GM06990 (cell line): ENCODE results near the gene CEP112.

ENCODE experiments used
- DNase-seq: peaks from one replicate; pipeline ENCODE4 v3.0.0-alpha.2; 2011; ENCODE audit not compliant: insufficient read length; ENCODE audit errors: extremely low read depth
- H3K27me3 ChIP-seq: replicated peaks from 2 replicates; pipeline ENCODE4 v1.6.0; 2011; ENCODE audit warnings: low read length; ENCODE audit not compliant: control insufficient read depth, insufficient read depth
- H3K36me3 ChIP-seq: 2 replicates; pipeline ENCODE4 v1.5.1; 2011; ENCODE audit warnings: low read length; ENCODE audit not compliant: control insufficient read depth, insufficient read depth
- H3K4me3 ChIP-seq: replicated peaks from 2 replicates; pipeline ENCODE4 v1.5.1; 2011; ENCODE audit warnings: low read depth, mild to moderate bottlenecking, control low read depth, low read length
- TF ChIP-seq, protein P1 (sequence below): IDR thresholded peaks from 2 replicates; pipeline ENCODE4 v1.5.1; 2011; ENCODE audit warnings: low read length, control low read depth, mild to moderate bottlenecking, inconsistent platforms; ENCODE audit not compliant: insufficient read depth, poor library complexity, severe bottlenecking

CEP112 gene

GRCh38 chr17:65774787-65775186 is 417.1 kb downstream of the CEP112 start:
- Histone ChIP-seq H3K36me3 (no peaks in the 10 kb centered on the region), H3K4me3 (no peak overlapping the region), H3K27me3 (no peaks in the 10 kb centered on the region)
- DNase-seq, result no peak
- TF ChIP-seq, protein P1, sequence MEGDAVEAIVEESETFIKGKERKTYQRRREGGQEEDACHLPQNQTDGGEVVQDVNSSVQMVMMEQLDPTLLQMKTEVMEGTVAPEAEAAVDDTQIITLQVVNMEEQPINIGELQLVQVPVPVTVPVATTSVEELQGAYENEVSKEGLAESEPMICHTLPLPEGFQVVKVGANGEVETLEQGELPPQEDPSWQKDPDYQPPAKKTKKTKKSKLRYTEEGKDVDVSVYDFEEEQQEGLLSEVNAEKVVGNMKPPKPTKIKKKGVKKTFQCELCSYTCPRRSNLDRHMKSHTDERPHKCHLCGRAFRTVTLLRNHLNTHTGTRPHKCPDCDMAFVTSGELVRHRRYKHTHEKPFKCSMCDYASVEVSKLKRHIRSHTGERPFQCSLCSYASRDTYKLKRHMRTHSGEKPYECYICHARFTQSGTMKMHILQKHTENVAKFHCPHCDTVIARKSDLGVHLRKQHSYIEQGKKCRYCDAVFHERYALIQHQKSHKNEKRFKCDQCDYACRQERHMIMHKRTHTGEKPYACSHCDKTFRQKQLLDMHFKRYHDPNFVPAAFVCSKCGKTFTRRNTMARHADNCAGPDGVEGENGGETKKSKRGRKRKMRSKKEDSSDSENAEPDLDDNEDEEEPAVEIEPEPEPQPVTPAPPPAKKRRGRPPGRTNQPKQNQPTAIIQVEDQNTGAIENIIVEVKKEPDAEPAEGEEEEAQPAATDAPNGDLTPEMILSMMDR, result no peak

DNA sequence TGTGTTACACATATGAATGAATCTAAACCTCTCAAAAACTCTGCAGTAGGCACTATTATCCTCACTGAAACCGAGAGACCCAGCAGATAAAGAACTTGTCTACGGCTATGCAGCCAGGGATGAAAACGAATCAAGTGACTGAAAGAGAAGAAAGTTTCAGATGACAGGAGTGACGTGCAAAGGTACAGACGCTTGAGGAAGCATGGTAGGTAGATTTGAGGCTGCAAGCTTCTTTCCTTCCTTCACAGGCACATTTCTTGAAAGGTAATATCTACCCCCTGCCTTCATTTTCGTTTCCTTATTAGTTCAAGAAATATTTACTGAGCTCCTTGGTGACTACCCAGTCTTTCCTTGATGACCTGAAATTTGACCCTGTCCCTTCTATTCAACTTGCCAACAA is 418.9 kb downstream of the CEP112 start:
- DNase-seq, result no peak
- TF ChIP-seq, protein P1, result no peak
- H3K4me3 ChIP-seq, result no peak overlapping the region

GRCh38 chr17:65771704-65772103 is 420.2 kb downstream of the CEP112 start:
- Histone ChIP-seq H3K27me3 (no peaks in the 10 kb centered on the region), H3K36me3 (no peaks in the 10 kb centered on the region), H3K4me3 (no peak overlapping the region)
- TF ChIP-seq, protein P1, result no peak
- DNase-seq, result no peak

More for the DNA sequence above, 418.9 kb downstream of the CEP112 start:
- Histone ChIP-seq H3K27me3 (no peaks in the 10 kb centered on the region), H3K36me3 (no peaks in the 10 kb centered on the region)

GRCh38 chr17:65763786-65764185 is 428.1 kb downstream of the CEP112 start:
- Histone ChIP-seq H3K36me3 (no peaks in the 10 kb centered on the region), H3K27me3 (no peaks in the 10 kb centered on the region), H3K4me3 (no peak overlapping the region)
- DNase-seq, result no peak
- TF ChIP-seq, protein P1, result no peak

DNA sequence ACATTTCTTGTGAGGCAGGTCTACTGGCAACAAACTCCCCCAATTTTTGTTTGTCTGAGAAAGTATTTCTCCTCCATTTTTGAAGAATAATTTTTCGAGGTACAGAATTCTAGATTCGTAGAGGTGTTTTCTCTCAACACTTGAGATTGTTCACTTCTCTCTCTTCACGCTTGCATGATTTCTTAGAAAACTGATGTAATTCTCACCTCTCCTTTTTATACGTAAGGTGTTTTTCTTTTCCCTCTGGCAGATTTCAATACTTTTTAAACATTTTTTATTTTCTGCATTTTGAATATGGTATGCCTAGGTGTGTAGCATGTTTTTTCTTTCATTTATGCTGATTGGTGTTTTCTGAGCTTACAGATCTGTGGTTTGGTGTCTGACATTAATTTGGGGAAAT is 429.0 kb downstream of the CEP112 start:
- no peak overlapping the region for H3K4me3 ChIP-seq
- no peak for DNase-seq
- TF ChIP-seq, protein P1, result no peak
- no peaks in the 10 kb centered on the region for H3K36me3 ChIP-seq
- H3K27me3 ChIP-seq, result no peaks in the 10 kb centered on the region

DNA sequence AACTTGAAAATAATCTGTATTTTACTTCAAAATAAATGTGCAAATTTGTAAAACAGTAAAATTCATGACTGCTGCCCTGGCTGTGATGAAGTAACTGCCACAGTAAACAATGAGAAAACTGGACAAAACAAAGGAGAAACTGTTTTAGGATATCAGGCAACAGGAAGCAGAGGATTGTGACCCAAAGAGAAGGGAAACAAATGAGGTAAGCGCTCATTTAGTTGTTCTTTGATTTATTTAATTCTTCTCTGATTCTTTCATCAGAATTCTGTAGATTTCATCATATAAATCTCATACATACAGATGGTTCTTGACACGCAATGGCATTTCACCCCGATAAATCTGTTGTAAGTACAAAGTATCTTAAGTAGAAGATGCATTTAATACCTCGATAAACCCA is 432.4 kb downstream of the CEP112 start:
- no peak for DNase-seq
- H3K36me3 ChIP-seq, result no peaks in the 10 kb centered on the region
- TF ChIP-seq, protein P1, result no peak
- H3K27me3 ChIP-seq, result no peaks in the 10 kb centered on the region
- H3K4me3 ChIP-seq, result no peak overlapping the region
